Measurements from ENCODE around the gene RGS7.

Gene RGS7

GRCh38 chr1:240734001-240734400 is 623.0 kb downstream of the RGS7 start:
- Histone ChIP-seq H3K4me2 (ENCODE audit: low read depth, low read length, poor library complexity, severe bottlenecking) (no peak overlapping the region), H3K36me3 (ENCODE audit: insufficient read depth, low read length) (no peaks in the 10 kb centered on the region), H4K20me1 (ENCODE audit: insufficient read depth, low read length, poor library complexity, severe bottlenecking) (no peaks in the 10 kb centered on the region), H3K4me3 (ENCODE audit: low read length, poor library complexity, severe bottlenecking) (no peak overlapping the region), H3K9me2 (replicated peaks; ENCODE audit: low read depth, low read length) (no peaks in the 10 kb centered on the region), H3K79me2 (ENCODE audit: insufficient read depth, low read length) (no peaks in the 10 kb centered on the region), H3K4me1 (ENCODE audit: insufficient read depth, low read length, poor library complexity, severe bottlenecking) (no peaks in the 10 kb centered on the region), H3K9me3 (ENCODE audit: insufficient read depth, low read depth, low read length) (peaks cover 2% of the 10 kb centered on the region; the same call in 1 of the 2 replicates), H2AFZ (ENCODE audit: low read length) (no peak overlapping the region), H3K9ac (ENCODE audit: low read depth, low read length, poor library complexity, severe bottlenecking) (no peak overlapping the region), H3K27me3 (ENCODE audit: insufficient read depth, low read length, poor library complexity, severe bottlenecking) (no peaks in the 10 kb centered on the region), H3F3A (ENCODE audit: low read depth) (no peaks in the 10 kb centered on the region)
- no peak for TF ChIP-seq CTCF (conservative IDR thresholded peaks at IDR 0.05; ENCODE audit: low read length)
- no peak for TF ChIP-seq EZH2phosphoT487 (IDR thresholded peaks at IDR 0.05; ENCODE audit: borderline replicate concordance)

- no peak for TF ChIP-seq EZH2phosphoT487 (IDR thresholded peaks at IDR 0.05; ENCODE audit: borderline replicate concordance)
- peak; percentile 63 for TF ChIP-seq CTCF (conservative IDR thresholded peaks at IDR 0.05; ENCODE audit: low read length)
- H3K4me3 ChIP-seq (ENCODE audit: low read length, poor library complexity, severe bottlenecking): no peak overlapping the region
- peaks cover 2% of the 10 kb centered on the region; the same call in 1 of the 2 replicates for H3K9me3 ChIP-seq (ENCODE audit: insufficient read depth, low read depth, low read length)
- no peak overlapping the region for H3K4me2 ChIP-seq (ENCODE audit: low read depth, low read length, poor library complexity, severe bottlenecking)
- no peaks in the 10 kb centered on the region for H3F3A ChIP-seq (ENCODE audit: low read depth)
- no peaks in the 10 kb centered on the region for H3K9me2 ChIP-seq (replicated peaks; ENCODE audit: low read depth, low read length)
- no peak overlapping the region for H2AFZ ChIP-seq (ENCODE audit: low read length)
- no peaks in the 10 kb centered on the region for H3K4me1 ChIP-seq (ENCODE audit: insufficient read depth, low read length, poor library complexity, severe bottlenecking)
- H4K20me1 ChIP-seq (ENCODE audit: insufficient read depth, low read length, poor library complexity, severe bottlenecking): no peaks in the 10 kb centered on the region
- H3K9ac ChIP-seq (ENCODE audit: low read depth, low read length, poor library complexity, severe bottlenecking): no peak overlapping the region
- H3K27me3 ChIP-seq (ENCODE audit: insufficient read depth, low read length, poor library complexity, severe bottlenecking): no peaks in the 10 kb centered on the region
- H3K79me2 ChIP-seq (ENCODE audit: insufficient read depth, low read length): no peaks in the 10 kb centered on the region
- H3K36me3 ChIP-seq (ENCODE audit: insufficient read depth, low read length): no peaks in the 10 kb centered on the region
Measured at GRCh38 chr1:240732390-240732789, 624.6 kb downstream of the RGS7 start.
